HG02970 (cell line): ENCODE data around the gene RNF157.
"Not testable (repeated sequence)": the region's sequence is repeated elsewhere in the genome, so short reads cannot be mapped to it uniquely, and the experiment has no call there.

Source experiments
- ATAC-seq: cut with Tn5 transposase; IDR thresholded peaks from one replicate; pipeline ENCODE4 v1.9.1; 2021; ENCODE audit warnings: mild to moderate bottlenecking, moderate library complexity, moderate number of reproducible peaks; ENCODE audit not compliant: unreplicated experiment, low FRiP score

RNF157 gene

GRCh38 chr17:76270770-76271668 lies 30.7 kb upstream of the RNF157 start:
- ATAC-seq: no peak

- ATAC-seq: no peak
These were observed 29.9 kb upstream of the RNF157 start for GRCh38 chr17:76270127-76270592.

- ATAC-seq: no peak
These were observed 29.0 kb upstream of the RNF157 start for GRCh38 chr17:76268991-76269981.

- ATAC-seq: no peak
These were observed 27.9 kb upstream of the RNF157 start for GRCh38 chr17:76268015-76268749.

- ATAC-seq: not testable (repeated sequence)
These were observed 27.3 kb upstream of the RNF157 start for GRCh38 chr17:76267581-76268001.

- no peak for ATAC-seq
These were observed 26.8 kb upstream of the RNF157 start for GRCh38 chr17:76267051-76267576.

- no peak for ATAC-seq
These were observed 26.1 kb upstream of the RNF157 start for GRCh38 chr17:76266244-76266938.

- no peak for ATAC-seq
These were observed 25.4 kb upstream of the RNF157 start for GRCh38 chr17:76265624-76266243.

- ATAC-seq: peak; percentile 74
These were observed 24.7 kb upstream of the RNF157 start, which contains the start of gene UBALD2 for GRCh38 chr17:76264755-76265623. TSS of gene UBALD2 (plus strand) at chr17:76265348. CDS start at chr17:76265506, 158 bp downstream.

GRCh38 chr17:76264425-76264754 lies 24.1 kb upstream of the RNF157 start:
- no peak for ATAC-seq

- no peak for ATAC-seq
These were observed 23.6 kb upstream of the RNF157 start for GRCh38 chr17:76263896-76264295.

- ATAC-seq: no peak
These were observed 22.5 kb upstream of the RNF157 start for GRCh38 chr17:76262732-76263344.

- no peak for ATAC-seq
These were observed 21.3 kb upstream of the RNF157 start for GRCh38 chr17:76261421-76262215.

GRCh38 chr17:76260669-76261068 lies 20.4 kb upstream of the RNF157 start:
- no peak for ATAC-seq

GRCh38 chr17:76260220-76260619 lies 19.9 kb upstream of the RNF157 start:
- no peak for ATAC-seq

GRCh38 chr17:76256430-76257050 lies 16.2 kb upstream of the RNF157 start:
- not testable (repeated sequence) for ATAC-seq
